NCI-H2227 (cell line): ENCODE data around the gene MXI1.
A peak's percentile ranks its signal among the peaks of the same experiment; 100 is the strongest.

Experiments used
- DNase-seq: peaks from one replicate; lab custom pipeline; 2025; ENCODE audit not compliant: unreplicated experiment; lab: John Stamatoyannopoulos, UW

Gene MXI1

GRCh38 chr10:110215286-110216170 is 8.1 kb downstream of the MXI1 start:
- DNase-seq = no peak

GRCh38 chr10:110216240-110216639 is 8.8 kb downstream of the MXI1 start:
- no peak for DNase-seq

GRCh38 chr10:110216942-110217661 is 9.7 kb downstream of the MXI1 start:
- no peak for DNase-seq

- DNase-seq = no peak
Observed at GRCh38 chr10:110217662-110218008, 10.2 kb downstream of the MXI1 start.

- no peak for DNase-seq
Observed at GRCh38 chr10:110218632-110219031, 11.2 kb downstream of the MXI1 start.

GRCh38 chr10:110219884-110220283 is 12.5 kb downstream of the MXI1 start:
- DNase-seq = no peak

- no peak for DNase-seq
Observed at GRCh38 chr10:110220398-110220797, 13.0 kb downstream of the MXI1 start.

GRCh38 chr10:110221044-110221720 is 13.8 kb downstream of the MXI1 start:
- no peak for DNase-seq

- DNase-seq = peak; percentile 63
Observed at GRCh38 chr10:110221721-110222261, 14.4 kb downstream of the MXI1 start.

GRCh38 chr10:110222641-110223297 is 15.4 kb downstream of the MXI1 start:
- DNase-seq = no peak

GRCh38 chr10:110223298-110223925 is 16.0 kb downstream of the MXI1 start:
- no peak for DNase-seq

- no peak for DNase-seq
Observed at GRCh38 chr10:110224992-110225391, 17.6 kb downstream of the MXI1 start.

- no peak for DNase-seq
Observed at GRCh38 chr10:110225441-110225755, 18.0 kb downstream of the MXI1 start.

GRCh38 chr10:110225756-110226542 is 18.5 kb downstream of the MXI1 start:
- DNase-seq = peak; percentile 91

- DNase-seq = peak; percentile 89
Observed at GRCh38 chr10:110226543-110226925, 19.1 kb downstream of the MXI1 start.

- peak; percentile 89 for DNase-seq
Observed at GRCh38 chr10:110226926-110227641, 19.7 kb downstream of the MXI1 start.

GRCh38 chr10:110228066-110228465 is 20.7 kb downstream of the MXI1 start:
- DNase-seq = no peak

GRCh38 chr10:110229155-110229554 is 21.8 kb downstream of the MXI1 start:
- no peak for DNase-seq

- no peak for DNase-seq
Observed at GRCh38 chr10:110233846-110234245, 26.4 kb downstream of the MXI1 start.
